Activated CD4-positive, alpha-beta memory T cell treated with anti-CD3 and anti-CD28 coated beads for 36 hours (primary cell): ENCODE data around the gene IL33. TPM values are rescaled to one million over a fixed set of nuclear protein-coding genes. Genes with fewer than 3 reads are reported as not detected.

Experiments
- CTCF ChIA-PET: fragments of 350-600 bp; sonication (Branson Sonifier 250); formaldehyde crosslinking; loops from one replicate; lab custom pipeline; 2021; ENCODE audit warnings: antibody characterized with exemption, inconsistent platforms; lab: Charles Lee
- POLR2A ChIA-PET: fragments of 350-600 bp; sonication (Branson Sonifier 250); formaldehyde crosslinking; loops from one replicate; lab custom pipeline; 2021; ENCODE audit warnings: antibody characterized with exemption; lab: Charles Lee
- DNase-seq: peaks from one replicate; pipeline ENCODE4 v3.0.0-alpha.2; 2020
- H3K27ac Mint-ChIP-seq: one replicate; pipeline ENCODE4 v1.8.0; 2021; ENCODE audit warnings: mixed read lengths
- H3K27me3 Mint-ChIP-seq: one replicate; pipeline ENCODE4 v1.8.0; 2021; ENCODE audit warnings: mixed read lengths
- H3K36me3 Mint-ChIP-seq: one replicate; pipeline ENCODE4 v1.8.0; 2021; ENCODE audit warnings: mixed read lengths
- H3K4me1 Mint-ChIP-seq: one replicate; pipeline ENCODE4 v1.8.0; 2021; ENCODE audit warnings: low read depth, mixed read lengths
- H3K4me3 Mint-ChIP-seq: one replicate; pipeline ENCODE4 v1.8.0; 2021; ENCODE audit warnings: mild to moderate bottlenecking, mixed read lengths
- H3K9me3 Mint-ChIP-seq: one replicate; pipeline ENCODE4 v1.8.0; 2021; ENCODE audit warnings: mixed read lengths
- intact Hi-C: fragments of 100-400 bp; cut with micrococcal nuclease; formaldehyde crosslinking; loops from one replicate; pipeline ENCODE4 v1.15.1; 2023
- total RNA-seq, 2 experiments: library from RNA; stranded (reverse); gene quantifications; one replicate each; pipeline ENCODE4 v1.2.3, GENCODE V29; 2021

The IL33 gene
- total RNA-seq, 2 experiments from 2014 or later, result not detected

DNA sequence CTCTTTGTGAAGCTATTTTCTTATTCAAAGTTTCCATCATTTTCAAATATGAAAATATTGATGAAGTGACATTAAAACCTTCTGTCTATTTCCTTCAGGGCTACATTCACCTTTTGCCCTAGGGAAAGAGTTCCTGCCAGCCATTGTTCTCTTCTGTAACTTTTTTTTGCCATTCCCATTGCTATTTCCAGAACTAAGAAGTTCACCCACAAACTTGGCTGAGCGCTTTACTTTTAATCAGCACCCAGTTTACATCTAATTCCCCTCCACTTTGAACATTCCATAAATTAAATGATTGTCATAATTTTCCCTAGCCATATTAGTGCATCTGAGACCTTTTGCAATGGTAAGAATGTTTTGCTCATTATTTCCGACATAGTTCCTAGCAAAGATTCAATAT lies 4.4 kb downstream of the IL33 start:
- H3K4me3 Mint-ChIP-seq, result no peak overlapping the region
- H3K4me1 Mint-ChIP-seq, result no peaks in the 10 kb centered on the region
- peaks cover 25% of the 10 kb centered on the region for H3K27me3 Mint-ChIP-seq
- CTCF ChIA-PET, result no interaction called here
- H3K9me3 Mint-ChIP-seq, result no peaks in the 10 kb centered on the region
- H3K36me3 Mint-ChIP-seq, result no peaks in the 10 kb centered on the region
- no peak overlapping the region for H3K27ac Mint-ChIP-seq
- intact Hi-C loops, result no loop called here
- DNase-seq, result no peak
- POLR2A ChIA-PET, result no interaction called here

DNA sequence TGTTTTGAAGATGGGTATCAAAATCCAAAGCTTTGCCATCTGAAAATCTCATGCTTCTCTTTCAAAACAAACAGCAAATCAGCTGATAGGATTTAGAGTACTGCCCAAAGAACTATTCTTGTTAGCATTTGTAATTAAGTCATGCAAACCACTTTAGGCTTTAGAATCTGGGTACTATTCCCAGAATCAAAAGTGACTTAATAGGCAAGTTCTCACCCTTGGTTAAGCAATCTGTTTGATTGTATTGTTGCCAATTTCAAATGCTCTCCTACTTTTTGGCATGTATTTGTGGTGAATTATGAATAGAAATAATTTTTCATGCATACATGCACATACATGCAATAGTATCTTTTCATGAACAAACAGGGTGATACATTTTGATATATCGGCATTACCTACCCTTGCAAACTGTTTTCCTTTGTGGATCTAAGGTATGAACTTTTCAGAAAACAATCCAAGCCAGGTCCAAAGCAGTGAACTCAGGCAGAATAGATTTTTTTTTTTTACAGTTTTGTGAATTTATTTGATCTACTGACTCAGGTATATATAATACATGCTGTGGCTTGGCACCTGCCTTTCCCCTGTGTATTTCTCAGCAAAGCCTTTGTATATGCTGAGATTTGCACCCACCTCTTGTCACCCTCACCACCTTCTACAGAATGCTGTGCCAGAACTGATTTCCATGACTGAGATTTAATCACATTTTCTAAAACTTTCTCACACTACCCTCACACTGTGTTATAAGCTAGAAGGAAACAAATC lies 9.0 kb downstream of the IL33 start:
- POLR2A ChIA-PET, result no interaction called here
- intact Hi-C loops, result no loop called here
- H3K36me3 Mint-ChIP-seq, result no peaks in the 10 kb centered on the region
- no peaks in the 10 kb centered on the region for H3K4me1 Mint-ChIP-seq
- CTCF ChIA-PET, result no interaction called here
- H3K4me3 Mint-ChIP-seq, result no peak overlapping the region
- H3K27me3 Mint-ChIP-seq, result peaks cover 18% of the 10 kb centered on the region
- H3K9me3 Mint-ChIP-seq, result no peaks in the 10 kb centered on the region
- DNase-seq, result no peak
- H3K27ac Mint-ChIP-seq, result no peak overlapping the region

- ChIA-PET POLR2A (no interaction called here), CTCF (no interaction called here)
- H3K27ac Mint-ChIP-seq, result no peak overlapping the region
- no peak overlapping the region for H3K4me3 Mint-ChIP-seq
- DNase-seq, result no peak
- intact Hi-C loops, result no loop called here
- H3K27me3 Mint-ChIP-seq, result peaks cover 11% of the 10 kb centered on the region
- H3K36me3 Mint-ChIP-seq, result no peaks in the 10 kb centered on the region
- no peaks in the 10 kb centered on the region for H3K9me3 Mint-ChIP-seq
- no peaks in the 10 kb centered on the region for H3K4me1 Mint-ChIP-seq
Measured at GRCh38 chr9:6226696-6227095, 11.1 kb downstream of the IL33 start.

- no peak for DNase-seq
- H3K27me3 Mint-ChIP-seq, result peaks cover 8% of the 10 kb centered on the region
- H3K4me1 Mint-ChIP-seq, result no peaks in the 10 kb centered on the region
- no peaks in the 10 kb centered on the region for H3K9me3 Mint-ChIP-seq
- no peak overlapping the region for H3K27ac Mint-ChIP-seq
- CTCF ChIA-PET, result no interaction called here
- H3K36me3 Mint-ChIP-seq, result no peaks in the 10 kb centered on the region
- intact Hi-C loops, result no loop called here
- POLR2A ChIA-PET, result no interaction called here
- H3K4me3 Mint-ChIP-seq, result no peak overlapping the region
Measured at GRCh38 chr9:6229186-6229585, 13.6 kb downstream of the IL33 start.

- intact Hi-C loops, result no loop called here
- Mint-ChIP-seq H3K27me3 (peaks cover 7% of the 10 kb centered on the region), H3K36me3 (no peaks in the 10 kb centered on the region), H3K9me3 (no peaks in the 10 kb centered on the region), H3K27ac (no peak overlapping the region), H3K4me1 (no peaks in the 10 kb centered on the region), H3K4me3 (no peak overlapping the region)
- DNase-seq, result no peak
- ChIA-PET CTCF (no interaction called here), POLR2A (no interaction called here)
Measured at GRCh38 chr9:6229619-6230018, 14.0 kb downstream of the IL33 start.

DNA sequence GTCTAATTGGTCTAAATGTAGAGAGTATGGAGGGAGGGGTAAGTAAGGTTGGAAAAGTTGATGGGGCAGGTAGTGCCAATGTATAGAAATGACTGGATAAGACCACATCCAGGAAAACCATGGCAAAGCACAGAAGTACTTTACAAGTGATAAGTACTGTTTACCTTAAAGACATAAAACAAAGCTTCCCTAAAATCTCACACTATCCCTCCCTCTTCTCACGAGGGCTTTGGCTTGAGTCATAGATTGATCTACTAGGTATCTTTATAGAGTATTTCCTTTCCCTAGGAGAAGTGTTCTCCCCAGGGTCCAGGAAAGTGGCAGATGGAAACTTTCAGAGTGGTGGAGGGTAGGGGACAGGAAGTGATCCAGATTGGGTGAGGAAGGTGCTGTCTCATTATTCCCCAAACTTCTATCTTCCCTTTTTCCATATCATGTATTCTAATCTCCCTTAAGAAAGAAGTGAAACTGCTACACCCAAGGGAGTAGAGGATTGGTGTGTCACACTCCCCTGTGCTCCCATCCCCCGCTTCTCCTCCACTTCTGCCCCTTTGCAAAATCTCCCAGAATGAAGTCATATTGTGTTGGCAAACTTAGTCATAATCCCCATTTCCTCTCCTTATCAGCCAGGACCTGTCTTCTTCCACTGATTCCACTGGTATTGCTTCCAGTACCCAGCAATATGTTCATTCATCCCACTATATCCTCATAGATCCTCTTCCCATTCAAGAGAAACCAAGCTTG lies 14.6 kb downstream of the IL33 start:
- H3K4me3 Mint-ChIP-seq, result no peak overlapping the region
- intact Hi-C loops, result no loop called here
- peaks cover 3% of the 10 kb centered on the region for H3K27me3 Mint-ChIP-seq
- no peak for DNase-seq
- no peak overlapping the region for H3K27ac Mint-ChIP-seq
- H3K9me3 Mint-ChIP-seq, result no peaks in the 10 kb centered on the region
- ChIA-PET POLR2A (no interaction called here), CTCF (no interaction called here)
- no peaks in the 10 kb centered on the region for H3K36me3 Mint-ChIP-seq
- H3K4me1 Mint-ChIP-seq, result no peaks in the 10 kb centered on the region

GRCh38 chr9:6232336-6232945 lies 16.8 kb downstream of the IL33 start:
- Mint-ChIP-seq H3K4me1 (no peaks in the 10 kb centered on the region), H3K27ac (no peak overlapping the region), H3K27me3 (peaks cover 2% of the 10 kb centered on the region), H3K36me3 (no peaks in the 10 kb centered on the region), H3K9me3 (no peaks in the 10 kb centered on the region), H3K4me3 (no peak overlapping the region)
- CTCF ChIA-PET, result no interaction called here
- POLR2A ChIA-PET, result no interaction called here
- intact Hi-C loops, result no loop called here
- DNase-seq, result no peak

DNA sequence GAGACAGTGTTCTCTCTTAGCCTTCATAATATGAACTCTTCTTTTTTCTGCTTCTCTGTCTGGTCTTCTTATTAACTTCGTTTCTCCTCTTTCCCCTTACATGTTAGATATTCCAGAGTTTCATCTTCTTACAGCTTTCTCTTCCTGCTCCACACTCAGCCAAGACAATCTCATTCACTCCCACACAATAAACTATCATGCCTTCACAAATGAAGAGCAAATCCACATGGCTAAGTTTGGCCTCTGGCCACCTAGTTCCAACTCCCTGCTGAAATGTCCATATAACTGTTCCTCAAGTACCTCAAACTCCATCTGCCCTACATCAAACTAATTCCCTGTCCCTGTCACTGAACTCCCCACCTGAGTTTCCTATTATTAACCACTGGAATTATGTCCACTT lies 18.4 kb downstream of the IL33 start:
- DNase-seq, result no peak
- Mint-ChIP-seq H3K4me3 (no peak overlapping the region), H3K27me3 (peaks cover 4% of the 10 kb centered on the region), H3K36me3 (no peaks in the 10 kb centered on the region), H3K4me1 (no peaks in the 10 kb centered on the region), H3K9me3 (no peaks in the 10 kb centered on the region), H3K27ac (no peak overlapping the region)
- ChIA-PET POLR2A (no interaction called here), CTCF (no interaction called here)
- intact Hi-C loops, result no loop called here

DNA sequence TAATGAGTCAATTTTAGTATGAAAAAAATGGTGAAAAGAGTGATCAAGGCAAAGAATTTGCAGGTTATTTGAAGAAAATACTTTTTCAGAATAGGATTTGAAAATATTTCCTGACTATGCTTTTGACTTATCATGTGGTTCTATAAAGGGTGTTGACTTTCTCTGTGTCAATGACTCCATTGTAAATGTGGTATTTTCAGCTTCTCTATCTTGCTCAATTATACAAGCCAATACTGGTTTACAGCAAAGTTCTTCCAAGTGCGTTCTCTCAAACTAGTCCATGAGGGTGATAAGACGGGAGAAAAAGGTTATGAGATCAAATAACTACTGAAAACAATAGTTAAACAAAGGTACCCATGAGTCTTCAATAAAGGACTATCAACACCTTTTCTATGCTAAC lies 21.7 kb downstream of the IL33 start:
- POLR2A ChIA-PET, result no interaction called here
- Mint-ChIP-seq H3K27me3 (peaks cover 7% of the 10 kb centered on the region), H3K27ac (no peak overlapping the region), H3K4me1 (no peaks in the 10 kb centered on the region), H3K9me3 (no peaks in the 10 kb centered on the region), H3K4me3 (no peak overlapping the region), H3K36me3 (no peaks in the 10 kb centered on the region)
- intact Hi-C loops, result no loop called here
- DNase-seq, result no peak
- CTCF ChIA-PET, result no interaction called here

GRCh38 chr9:6239048-6239461 lies 23.4 kb downstream of the IL33 start:
- H3K36me3 Mint-ChIP-seq, result no peaks in the 10 kb centered on the region
- peaks cover 11% of the 10 kb centered on the region for H3K27me3 Mint-ChIP-seq
- H3K4me1 Mint-ChIP-seq, result peaks cover 7% of the 10 kb centered on the region
- CTCF ChIA-PET, result interaction anchor here (0.6 kb wide), 1 partner anchor 329 kb away, joined by 4 read pairs; no protein-coding TSS in a partner anchor
- no peak overlapping the region for H3K4me3 Mint-ChIP-seq
- H3K27ac Mint-ChIP-seq, result no peak overlapping the region
- DNase-seq, result no peak
- POLR2A ChIA-PET, result no interaction called here
- intact Hi-C loops, result no loop called here
- no peaks in the 10 kb centered on the region for H3K9me3 Mint-ChIP-seq

DNA sequence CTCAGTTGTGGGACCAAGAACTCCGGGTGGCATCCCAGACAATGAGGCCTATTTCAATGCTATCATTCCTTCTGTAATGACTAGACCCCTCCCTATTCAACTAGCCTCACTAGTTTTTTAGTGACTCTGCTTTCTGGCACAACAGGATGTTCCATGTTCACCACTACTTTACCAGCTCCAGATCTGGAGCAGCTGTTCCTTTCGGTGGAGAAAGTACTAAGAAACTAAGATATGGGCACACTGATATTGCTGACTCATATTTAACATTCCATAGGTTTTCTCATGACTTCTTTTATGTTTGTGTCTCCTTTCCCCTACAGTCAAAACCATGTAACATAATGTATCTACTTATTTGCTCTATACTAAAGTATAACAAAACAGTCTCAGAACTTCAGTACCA lies 24.1 kb downstream of the IL33 start:
- no peak for DNase-seq
- Mint-ChIP-seq H3K27ac (no peak overlapping the region), H3K36me3 (no peaks in the 10 kb centered on the region), H3K4me1 (peaks cover 8% of the 10 kb centered on the region), H3K4me3 (no peak overlapping the region), H3K9me3 (no peaks in the 10 kb centered on the region), H3K27me3 (peaks cover 12% of the 10 kb centered on the region)
- POLR2A ChIA-PET, result no interaction called here
- intact Hi-C loops, result no loop called here
- CTCF ChIA-PET, result no interaction called here

DNA sequence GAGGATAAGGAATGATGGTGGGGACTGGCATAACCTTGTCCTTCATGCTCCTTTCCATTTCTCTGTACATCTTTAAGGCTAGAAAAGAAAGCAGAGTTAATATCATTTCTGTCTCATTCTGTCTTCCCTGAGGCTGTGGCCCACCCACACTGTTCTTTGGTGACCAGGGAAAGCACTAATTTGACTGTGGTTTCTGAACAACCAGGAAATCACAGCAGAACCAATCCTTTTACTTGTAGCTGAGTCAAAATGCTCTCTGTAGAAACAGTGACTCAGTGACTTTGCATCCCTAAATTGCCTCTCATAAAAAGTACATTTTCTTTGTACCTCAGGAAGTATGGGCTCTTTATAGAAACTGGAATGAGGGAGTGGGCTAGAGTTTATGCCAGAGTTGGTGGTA lies 28.1 kb downstream of the IL33 start:
- CTCF ChIA-PET, result no interaction called here
- Mint-ChIP-seq H3K9me3 (no peaks in the 10 kb centered on the region), H3K27me3 (peaks cover 13% of the 10 kb centered on the region), H3K36me3 (no peaks in the 10 kb centered on the region), H3K27ac (no peak overlapping the region), H3K4me1 (peaks cover 13% of the 10 kb centered on the region), H3K4me3 (no peak overlapping the region)
- DNase-seq, result peak; percentile 52
- POLR2A ChIA-PET, result no interaction called here
- intact Hi-C loops, result no loop called here
